B cell (primary cell): ENCODE results near the gene DMXL2. TPM values are rescaled to one million over a fixed set of nuclear protein-coding genes. Genes with fewer than 3 reads are reported as not detected.
"Not testable (repeated sequence)": the region's sequence is repeated elsewhere in the genome, so short reads cannot be mapped to it uniquely, and the experiment has no call there.

Experiments
- ATAC-seq: fragments of 200-7000 bp; cut with Tn5 transposase; one replicate; pipeline ENCODE4 v1.10.0; 2021; ENCODE audit warnings: low read depth, mild to moderate bottlenecking, moderate number of reproducible peaks, moderate library complexity
- CTCF ChIA-PET: fragments of 350-600 bp; sonication (Branson Sonifier 250); formaldehyde crosslinking; loops from one replicate; lab custom pipeline; 2021; ENCODE audit warnings: antibody characterized with exemption, inconsistent platforms; lab: Charles Lee
- POLR2A ChIA-PET: fragments of 350-600 bp; sonication (Branson Sonifier 250); formaldehyde crosslinking; loops from one replicate; lab custom pipeline; 2021; ENCODE audit warnings: antibody characterized with exemption; lab: Charles Lee
- DNase-seq: peaks from one replicate; pipeline ENCODE4 v3.0.0; 2013
- H2AFZ ChIP-seq: 2 replicates; pipeline ENCODE4 v1.6.1; 2012; ENCODE audit warnings: mild to moderate bottlenecking, low read depth, low read length; ENCODE audit not compliant: insufficient read depth, poor library complexity, severe bottlenecking
- H3K27ac ChIP-seq, 2 donors: 1 replicate in 1 of 2; 2 replicates in 1 of 2; pipeline ENCODE4 v1.5.1; 2012 to 2013; ENCODE audit warnings: low read length in 2 of 2, mild to moderate bottlenecking in 2 of 2, moderate library complexity in 1 of 2
- H3K27me3 ChIP-seq, 4 experiments: fragments of 200-600 bp in 1 of 4; sonication (generic) in 1 of 4; replicated peaks in 1 of 4; 1 replicate in 2 of 4; 2 replicates in 2 of 4; pipeline versions ENCODE4 v1.6.1 to v1.7.0; 2013 to 2016; ENCODE audit warnings: low read length in 3 of 4, mild to moderate bottlenecking in 2 of 4, mixed read lengths in 1 of 4, moderate library complexity in 1 of 4; ENCODE audit not compliant: insufficient read depth in 4 of 4, control insufficient read depth in 3 of 4; ENCODE audit errors: control extremely low read depth in 1 of 4
- H3K36me3 ChIP-seq, 2 experiments: replicated peaks in 1 of 2; 1 replicate in 1 of 2; 2 replicates in 1 of 2; pipeline versions ENCODE4 v1.6.1 to v1.7.1; 2013; ENCODE audit warnings: low read length in 1 of 2; ENCODE audit not compliant: insufficient read depth in 2 of 2, control insufficient read depth in 1 of 2; ENCODE audit errors: control extremely low read depth in 1 of 2, extremely low read depth in 1 of 2
- H3K4me1 ChIP-seq, 2 donors: fragments of 200-600 bp in 1 of 2; sonication (generic) in 1 of 2; 1 replicate in 1 of 2; 2 replicates in 1 of 2; pipeline versions ENCODE4 v1.5.1 to v1.6.1; 2013 to 2017; ENCODE audit warnings: low read length in 2 of 2; ENCODE audit not compliant: control insufficient read depth in 2 of 2, insufficient read depth in 2 of 2
- H3K4me2 ChIP-seq: replicated peaks from 2 replicates; pipeline ENCODE3; 2012; ENCODE audit warnings: mild to moderate bottlenecking, low read depth, low read length; ENCODE audit not compliant: poor library complexity, severe bottlenecking
- H3K4me3 ChIP-seq, 5 experiments: fragments of 200-600 bp in 1 of 5; sonication (generic) in 1 of 5; 1 replicate in 3 of 5; 2 replicates in 2 of 5; pipeline versions ENCODE4 v1.5.1 to v1.7.0; 2011 to 2016; ENCODE audit warnings: low read length in 4 of 5, mild to moderate bottlenecking in 4 of 5, low read depth in 2 of 5, control low read depth in 1 of 5, moderate library complexity in 1 of 5; ENCODE audit not compliant: insufficient read depth in 1 of 5; ENCODE audit errors: control extremely low read depth in 1 of 5, extremely low read depth in 1 of 5
- H3K79me2 ChIP-seq: fragments of 200-600 bp; sonication (generic); one replicate; pipeline ENCODE4 v1.6.0; 2016; ENCODE audit warnings: low read length; ENCODE audit not compliant: control insufficient read depth, insufficient read depth
- H3K9ac ChIP-seq: fragments of 200-600 bp; sonication (generic); 2 replicates; pipeline ENCODE4 v1.6.1; 2017; ENCODE audit warnings: mild to moderate bottlenecking, low read length, moderate library complexity
- H3K9me3 ChIP-seq, 3 donors: one replicate each; pipeline versions ENCODE4 v1.6.1 to v1.7.1; 2013; ENCODE audit warnings: low read length in 2 of 3; ENCODE audit not compliant: control insufficient read depth in 2 of 3, insufficient read depth in 1 of 3; ENCODE audit errors: control extremely low read depth in 1 of 3
- H4K20me1 ChIP-seq: 2 replicates; pipeline ENCODE4 v1.6.0; 2012; ENCODE audit warnings: mild to moderate bottlenecking, low read length; ENCODE audit not compliant: insufficient read depth, control insufficient read depth, poor library complexity, severe bottlenecking
- H3K27ac Mint-ChIP-seq: one replicate; pipeline ENCODE4 v1.8.0; 2021; ENCODE audit warnings: mixed read lengths
- H3K27me3 Mint-ChIP-seq: one replicate; pipeline ENCODE4 v1.8.0; 2021; ENCODE audit warnings: mixed read lengths
- H3K4me1 Mint-ChIP-seq: one replicate; pipeline ENCODE4 v1.8.0; 2021; ENCODE audit warnings: mixed read lengths
- H3K4me3 Mint-ChIP-seq: one replicate; pipeline ENCODE4 v1.8.0; 2021; ENCODE audit warnings: mixed read lengths
- H3K9me3 Mint-ChIP-seq: one replicate; pipeline ENCODE4 v1.8.0; 2022; ENCODE audit warnings: mixed read lengths; ENCODE audit not compliant: insufficient read depth
- EZH2 ChIP-seq: IDR thresholded peaks from 2 replicates; pipeline ENCODE4 v1.6.1; 2012; ENCODE audit warnings: borderline replicate concordance, low read depth, mild to moderate bottlenecking, moderate library complexity, low read length; ENCODE audit not compliant: insufficient read depth, poor library complexity, severe bottlenecking
- WGBS: methylation state at CpG from one replicate; pipeline ENCODE4 v1.1.5; 2013; ENCODE audit warnings: missing lambda C conversion rate; ENCODE audit not compliant: insufficient coverage; 5-methylcytosine and 5-hydroxymethylcytosine counted together
- intact Hi-C: fragments of 100-400 bp; cut with micrococcal nuclease; formaldehyde crosslinking; loops from one replicate; pipeline ENCODE4 v1.10.0; 2022
- polyA plus RNA-seq: library from polyadenylated mRNA; depleted of rRNA; stranded (reverse); fragments of >200 nt; gene quantifications from 2 replicates; pipeline ENCODE4 v1.2.3, GENCODE V29; 2012
- total RNA-seq, 2 donors: library from RNA; stranded (reverse); fragments of 120-200 nt in 1 of 2; gene quantifications; 1 replicate in 1 of 2; 2 replicates in 1 of 2; pipeline versions ENCODE4 v1.2.3 to v1.2.4, GENCODE V29; 2013 to 2022
- TF ChIP-seq, protein P1 (sequence below): fragments of 200-600 bp; IDR thresholded peaks from one replicate; pipeline ENCODE4 v1.8.0; 2022; ENCODE audit warnings: antibody characterized with exemption, mild to moderate bottlenecking

Gene DMXL2
- total and polyA plus RNA-seq, 2 donors (not counting 1 experiment from before 2014, with no cell fraction given) = 1.4 to 5.6 TPM

DNA sequence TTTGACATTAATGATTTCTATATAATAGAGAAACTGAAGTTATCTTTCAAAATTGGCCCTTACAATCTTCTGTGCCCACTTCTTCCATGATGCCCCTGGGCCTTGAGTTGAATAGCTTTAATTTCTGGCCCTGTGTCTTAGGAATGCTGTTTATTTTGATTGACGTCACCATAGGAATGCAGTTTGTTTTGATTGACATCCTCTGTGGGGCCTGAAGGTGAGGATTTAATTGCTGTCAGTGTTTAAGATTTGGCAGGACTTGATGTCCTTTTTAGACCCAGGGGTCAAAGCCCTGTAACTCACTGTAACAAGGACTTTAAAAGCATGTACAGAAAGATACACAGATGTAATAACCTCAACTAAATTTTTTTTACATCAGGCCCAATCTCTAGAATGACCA, 197.8 kb downstream of the DMXL2 start:
- no peaks in the 10 kb centered on the region for H3K4me1 Mint-ChIP-seq
- Histone ChIP-seq H3K27me3 (no peaks in the 10 kb centered on the region), H3K9me3 (no peaks in the 10 kb centered on the region), H3K4me1 (no peaks in the 10 kb centered on the region), H3K27ac (no peak overlapping the region), H2AFZ (no peak overlapping the region), H3K36me3 (no peaks in the 10 kb centered on the region), H3K79me2 (no peaks in the 10 kb centered on the region), H3K4me3 (no peak overlapping the region), H3K9ac (no peak overlapping the region), H3K4me2 (no peak overlapping the region), H4K20me1 (no peaks in the 10 kb centered on the region)
- WGBS = 100% methylated on average over 1 of the region's 1 CpG
- no peak overlapping the region for H3K4me3 Mint-ChIP-seq
- CTCF ChIA-PET = no interaction called here
- intact Hi-C loops = no loop called here
- POLR2A ChIA-PET = no interaction called here
- H3K27me3 Mint-ChIP-seq = peaks cover 8% of the 10 kb centered on the region
- no peak for ATAC-seq
- H3K27ac Mint-ChIP-seq = no peak overlapping the region
- no peaks in the 10 kb centered on the region for H3K9me3 Mint-ChIP-seq
- no peak for DNase-seq
- TF ChIP-seq EZH2 = no peak
- TF ChIP-seq, protein P1, sequence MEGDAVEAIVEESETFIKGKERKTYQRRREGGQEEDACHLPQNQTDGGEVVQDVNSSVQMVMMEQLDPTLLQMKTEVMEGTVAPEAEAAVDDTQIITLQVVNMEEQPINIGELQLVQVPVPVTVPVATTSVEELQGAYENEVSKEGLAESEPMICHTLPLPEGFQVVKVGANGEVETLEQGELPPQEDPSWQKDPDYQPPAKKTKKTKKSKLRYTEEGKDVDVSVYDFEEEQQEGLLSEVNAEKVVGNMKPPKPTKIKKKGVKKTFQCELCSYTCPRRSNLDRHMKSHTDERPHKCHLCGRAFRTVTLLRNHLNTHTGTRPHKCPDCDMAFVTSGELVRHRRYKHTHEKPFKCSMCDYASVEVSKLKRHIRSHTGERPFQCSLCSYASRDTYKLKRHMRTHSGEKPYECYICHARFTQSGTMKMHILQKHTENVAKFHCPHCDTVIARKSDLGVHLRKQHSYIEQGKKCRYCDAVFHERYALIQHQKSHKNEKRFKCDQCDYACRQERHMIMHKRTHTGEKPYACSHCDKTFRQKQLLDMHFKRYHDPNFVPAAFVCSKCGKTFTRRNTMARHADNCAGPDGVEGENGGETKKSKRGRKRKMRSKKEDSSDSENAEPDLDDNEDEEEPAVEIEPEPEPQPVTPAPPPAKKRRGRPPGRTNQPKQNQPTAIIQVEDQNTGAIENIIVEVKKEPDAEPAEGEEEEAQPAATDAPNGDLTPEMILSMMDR = no peak

DNA sequence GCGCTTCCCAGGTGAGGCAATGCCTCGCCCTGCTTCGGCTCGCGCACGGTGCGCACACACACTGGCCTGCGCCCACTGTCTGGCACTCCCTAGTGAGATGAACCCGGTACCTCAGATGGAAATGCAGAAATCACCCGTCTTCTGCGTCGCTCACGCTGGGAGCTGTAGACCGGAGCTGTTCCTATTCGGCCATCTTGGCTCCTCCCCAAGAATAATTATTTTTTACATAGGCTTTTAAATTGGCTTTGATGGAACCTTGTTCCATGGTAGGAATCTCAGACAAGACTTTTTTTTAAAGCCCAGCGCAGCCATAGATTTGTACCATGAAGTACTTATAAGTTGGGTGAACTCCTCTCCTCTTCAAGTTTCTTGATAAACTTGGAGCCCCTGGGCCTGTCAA, 199.5 kb downstream of the DMXL2 start:
- H3K27me3 Mint-ChIP-seq, H3K36me3 ChIP-seq, POLR2A ChIA-PET, H3K79me2 ChIP-seq, H3K4me1 ChIP-seq, DNase-seq, intact Hi-C loops, H3K9me3 Mint-ChIP-seq, CTCF ChIA-PET, ATAC-seq, H3K4me1 Mint-ChIP-seq, H3K27ac Mint-ChIP-seq, H2AFZ ChIP-seq, H3K4me2 ChIP-seq, H3K9me3 ChIP-seq, H4K20me1 ChIP-seq, H3K4me3 ChIP-seq, H3K9ac ChIP-seq, H3K4me3 Mint-ChIP-seq, H3K27ac ChIP-seq, H3K27me3 ChIP-seq: not testable (repeated sequence)
- no CpG with 5 or more reads among the region's 16 CpGs for WGBS
